H1 (cell line): ENCODE measurements around the gene SLC6A18.

ENCODE experiments used
- MAFK ChIP-seq: IDR thresholded peaks from 2 replicates; pipeline ENCODE4 v1.6.1; 2012; ENCODE audit warnings: low read depth, mild to moderate bottlenecking, improper control_type of control experiment, low read length
- MAX ChIP-seq: IDR thresholded peaks from 2 replicates; pipeline ENCODE4 v1.6.1; 2012; ENCODE audit warnings: inconsistent platforms
- POLR2A ChIP-seq, 2 experiments: IDR thresholded peaks; 1 replicate in 1 of 2; 2 replicates in 1 of 2; pipeline ENCODE4 v1.6.1; 2011; ENCODE audit warnings: low read depth in 2 of 2, low read length in 2 of 2, mild to moderate bottlenecking in 2 of 2; ENCODE audit errors: control extremely low read depth in 1 of 2
- TAF1 ChIP-seq: IDR thresholded peaks from 2 replicates; pipeline ENCODE4 v1.6.1; 2011; ENCODE audit warnings: mild to moderate bottlenecking, low read depth, low read length

DNA sequence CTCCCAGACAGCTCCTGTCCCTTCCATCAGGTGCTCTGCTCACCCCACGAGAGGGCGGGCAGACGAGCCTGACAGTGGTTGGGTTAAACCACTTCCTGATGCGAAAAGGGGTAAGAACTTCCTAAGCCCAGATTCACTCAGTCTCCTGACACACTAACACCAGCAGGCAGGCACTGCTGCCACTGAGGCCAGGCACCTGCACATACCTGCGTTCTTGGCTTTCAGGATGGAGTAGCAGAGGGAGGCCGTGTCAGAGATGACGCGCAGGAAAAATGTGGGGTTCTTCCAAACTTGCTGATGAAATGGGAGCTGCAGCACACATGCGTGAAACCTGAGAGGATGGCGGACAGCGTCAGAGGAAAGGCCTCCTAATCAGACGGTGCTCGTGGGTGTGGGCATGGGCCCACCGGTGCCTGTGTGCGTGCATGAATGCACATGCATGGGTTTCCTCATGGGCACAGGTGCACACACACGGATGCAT is 29.9 kb downstream of the SLC6A18 start:
- no peak for TF ChIP-seq POLR2A (IDR thresholded peaks at IDR 0.05; ENCODE audit: control extremely low read depth in 1 of 2, low read depth in 2 of 2, low read length in 2 of 2)
- no peak for TF ChIP-seq TAF1
- no peak for TF ChIP-seq MAX
- TF ChIP-seq MAFK = no peak
